ENCODE data around the gene MYO1D. TPM values are rescaled to one million over a fixed set of nuclear protein-coding genes. Genes with fewer than 3 reads are reported as not detected.

MYO1D gene
- total and polyA plus RNA-seq, 2 of the 13 experiments (the other 11 are each of a cell fraction or from before 2014, with no cell fraction given): 13.2 to 17.3 TPM

DNA sequence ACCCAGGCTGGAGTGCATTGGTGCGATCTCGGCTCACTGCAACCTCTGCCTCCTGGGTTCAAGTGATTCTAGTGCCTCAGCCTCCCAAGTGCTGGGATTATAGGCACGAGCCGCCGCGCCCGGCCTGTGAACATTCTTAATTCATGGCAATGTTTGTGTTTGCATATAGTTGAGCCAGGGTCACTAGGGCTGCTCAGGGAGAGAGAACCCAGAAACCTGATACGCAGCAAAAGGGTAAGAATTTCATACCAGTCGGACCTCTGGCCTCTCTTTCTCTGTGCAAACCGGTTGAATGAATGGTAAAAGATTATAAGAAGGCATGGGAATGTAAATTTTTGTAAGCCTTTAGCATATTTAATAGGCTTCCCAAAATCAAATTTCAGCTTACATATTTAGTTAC is 44.1 kb upstream of the MYO1D start (continued):
- TF ChIP-seq FOXP1 (IDR thresholded peaks at IDR 0.05) (no peak), FOXP1 (CRISPR knock-in tag; IDR thresholded peaks at IDR 0.05) (0 out of 2 replicates have a peak, but pooled peaks have one; percentile 9), SNAI1 (CRISPR knock-in tag; IDR thresholded peaks at IDR 0.05; ENCODE audit: borderline replicate concordance) (no peak), CREB1 (IDR thresholded peaks at IDR 0.05) (no peak), CREB1 (CRISPR knock-in tag; IDR thresholded peaks at IDR 0.05) (no peak), NR2F2 (IDR thresholded peaks at IDR 0.05; ENCODE audit: borderline replicate concordance, low read depth) (no peak)

- Histone ChIP-seq H3K4me2 (ENCODE audit: low read depth, low read length) (0 out of 2 replicates have a peak overlapping the region, but pooled peaks have one; percentile 21), H3K9ac (ENCODE audit: insufficient read depth, low read depth, low read length) (no peak overlapping the region), H3K27ac (ENCODE audit: extremely low read length, insufficient read depth, low read length) (no peak overlapping the region), H3K27me3 (ENCODE audit: control insufficient read depth in 1 of 2, insufficient read depth in 2 of 2, low read length in 2 of 2) (no peaks in the 10 kb centered on the region), H3K36me3 (replicated peaks in 1 of 2; ENCODE audit: control insufficient read depth in 1 of 2, insufficient read depth in 2 of 2, low read length in 2 of 2) (no peaks in the 10 kb centered on the region), H3K4me3 (replicated peaks in 1 of 3; ENCODE audit: insufficient read depth in 1 of 3, low read depth in 2 of 3, low read length in 3 of 3) (no peak overlapping the region), H3K9me3 (ENCODE audit: low read length) (no peaks in the 10 kb centered on the region), H4K20me1 (ENCODE audit: insufficient read depth, low read length) (no peaks in the 10 kb centered on the region), H2AFZ (ENCODE audit: low read length) (no peak overlapping the region), H3K79me2 (ENCODE audit: insufficient read depth, low read length) (no peaks in the 10 kb centered on the region), H3K4me1 (ENCODE audit: insufficient read depth, low read length) (peaks cover 67% of the 10 kb centered on the region)
- FAIRE-seq (no peak), ATAC-seq (no peak), DNase-seq (ENCODE audit: low spot score) (no peak)
- in situ Hi-C loops (cut with HindIII; ENCODE audit: extremely low pct_ligation_motif_present, low pct_unique_long_range_greater_than_20kb): no loop called here
- no TSS peak for BruUV-seq (replicated peaks)
- CTCF ChIA-PET (ENCODE audit: low intra/inter-chr PET ratio, low total read pairs): no interaction called here
- intact Hi-C loops (cut with micrococcal nuclease; ENCODE audit: unreplicated experiment): no loop called here
- POLR2A ChIA-PET: no interaction called here
- TF ChIP-seq MAF1 (CRISPR knock-in tag; IDR thresholded peaks at IDR 0.05; ENCODE audit: borderline replicate concordance) (no peak), ZSCAN20 (CRISPR knock-in tag; IDR thresholded peaks at IDR 0.05; ENCODE audit: borderline replicate concordance) (no peak), ZSCAN29 (CRISPR knock-in tag; conservative IDR thresholded peaks at IDR 0.05) (no peak), ZHX2 (IDR thresholded peaks at IDR 0.05; ENCODE audit: low read depth) (no peak), ZHX2 (CRISPR knock-in tag; IDR thresholded peaks at IDR 0.05; ENCODE audit: borderline replicate concordance) (no peak), ZNF24 (IDR thresholded peaks at IDR 0.05) (no peak), ZNF441 (CRISPR knock-in tag; IDR thresholded peaks at IDR 0.05; ENCODE audit: borderline replicate concordance) (no peak), DPF2 (CRISPR knock-in tag; IDR thresholded peaks at IDR 0.05; ENCODE audit: borderline replicate concordance, low read depth) (no peak), NBN (conservative IDR thresholded peaks at IDR 0.05) (no peak), MAFK (conservative IDR thresholded peaks at IDR 0.05 in 1 of 2, IDR thresholded peaks at IDR 0.05 in 1 of 2; ENCODE audit: low read length in 2 of 2) (no peak)
- TF ChIP-seq, protein P1, sequence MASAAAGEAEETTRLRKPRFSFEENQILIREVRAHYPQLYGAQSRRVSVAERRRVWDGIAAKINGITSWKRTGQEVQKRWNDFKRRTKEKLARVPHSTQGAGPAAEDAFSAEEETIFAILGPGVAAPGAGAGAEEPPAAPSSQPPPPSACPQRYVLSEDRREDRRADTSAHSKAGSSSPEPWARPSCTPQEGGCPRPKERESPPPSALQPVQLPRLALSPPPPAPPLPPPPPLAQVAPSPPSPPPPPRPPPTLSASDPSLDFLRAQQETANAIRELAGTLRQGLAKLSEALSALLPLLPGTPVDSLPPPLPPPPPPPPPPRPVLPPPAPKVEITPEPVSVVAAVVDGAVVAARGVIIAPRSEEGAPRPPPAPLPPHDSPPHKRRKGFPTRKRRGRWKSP (CRISPR knock-in tag; IDR thresholded peaks at IDR 0.05): no peak
- 65% methylated on average over 8 of the region's 8 CpGs for WGBS (ENCODE audit: low lambda C conversion rate)
Measured at GRCh38 chr17:32920293-32920692, 43.4 kb upstream of the MYO1D start.

Measured in HepG2 (cell line).